Activated T-cell treated with anti-CD3 and anti-CD28 coated beads, Interleukin-2, amount 50 U/mL, for 48 hours (primary cell): ENCODE results near the gene GPR183.
A peak's percentile ranks its signal among the peaks of the same experiment; 100 is the strongest.

Experiments
- DNase-seq, 2 experiments: peaks; one replicate each; pipeline ENCODE4 v3.0.0-alpha.2; 2020

Gene GPR183

DNA sequence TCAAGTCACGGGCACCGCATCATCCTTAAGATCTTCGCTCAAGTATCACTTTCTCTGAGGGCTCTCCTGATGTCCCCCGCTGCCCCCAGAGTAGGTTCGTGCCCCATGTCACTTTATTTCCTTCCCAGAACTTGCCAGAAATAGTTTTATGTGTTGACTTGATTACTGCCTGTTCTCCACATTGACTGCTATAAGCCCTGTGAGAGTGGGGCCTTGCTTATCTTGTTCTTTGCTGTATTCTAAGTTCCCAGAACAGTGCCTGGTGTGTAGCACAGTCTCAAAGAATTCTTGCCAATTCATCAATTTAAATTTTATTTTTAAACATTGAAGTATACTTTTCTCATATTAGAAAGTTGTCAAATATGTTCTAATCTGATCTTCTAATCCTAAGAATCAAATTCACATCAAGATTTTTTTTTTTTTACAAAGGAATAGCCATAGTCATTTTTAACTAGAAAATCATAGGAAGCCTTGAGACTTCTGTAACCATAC, 32.1 kb upstream of the GPR183 start:
- DNase-seq: no peak

DNA sequence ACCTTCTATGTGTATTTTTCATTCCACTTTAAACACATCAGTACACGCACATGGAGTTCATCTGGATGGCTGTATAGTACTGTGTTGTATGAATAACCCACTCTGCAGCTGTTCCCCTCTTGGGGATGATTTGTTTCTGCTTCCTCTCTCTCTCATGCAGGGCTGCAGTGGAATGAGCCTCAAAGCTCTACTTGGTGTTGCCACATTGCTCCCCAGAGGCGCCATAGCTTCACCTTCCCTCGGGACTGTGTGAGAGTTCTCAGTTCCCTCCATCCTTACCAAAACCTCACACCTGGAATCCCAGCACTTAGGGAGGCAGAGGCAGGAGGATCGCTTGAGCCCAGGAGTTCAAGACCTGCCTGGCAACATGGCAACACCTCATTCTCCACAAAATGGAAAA, 28.4 kb upstream of the GPR183 start:
- DNase-seq: no peak

- DNase-seq: no peak
Measured at GRCh38 chr13:99335087-99335486, 27.9 kb upstream of the GPR183 start.

DNA sequence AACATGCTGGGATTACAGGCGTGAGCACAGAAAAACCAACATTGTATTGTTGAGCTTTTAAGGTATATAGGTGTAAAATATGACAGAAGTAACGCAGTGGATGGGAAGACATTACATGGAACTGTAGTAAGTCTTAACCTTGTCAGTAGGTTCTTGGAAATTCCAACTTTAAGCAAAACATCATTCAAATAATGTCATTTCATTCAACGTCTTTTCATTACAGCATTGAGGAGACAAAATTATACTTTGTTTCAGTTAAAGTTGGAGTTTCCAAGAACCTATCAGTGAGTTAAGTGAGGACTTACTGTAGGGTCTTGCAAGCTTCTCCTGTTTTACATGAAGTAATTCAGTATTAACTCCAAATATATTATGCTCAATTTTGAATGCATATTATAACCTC, 27.0 kb upstream of the GPR183 start:
- DNase-seq: no peak

- DNase-seq: no peak
Measured at GRCh38 chr13:99332456-99332855, 25.3 kb upstream of the GPR183 start.

GRCh38 chr13:99331881-99332293, 24.7 kb upstream of the GPR183 start:
- peak; percentile 51 to 60 for DNase-seq

DNA sequence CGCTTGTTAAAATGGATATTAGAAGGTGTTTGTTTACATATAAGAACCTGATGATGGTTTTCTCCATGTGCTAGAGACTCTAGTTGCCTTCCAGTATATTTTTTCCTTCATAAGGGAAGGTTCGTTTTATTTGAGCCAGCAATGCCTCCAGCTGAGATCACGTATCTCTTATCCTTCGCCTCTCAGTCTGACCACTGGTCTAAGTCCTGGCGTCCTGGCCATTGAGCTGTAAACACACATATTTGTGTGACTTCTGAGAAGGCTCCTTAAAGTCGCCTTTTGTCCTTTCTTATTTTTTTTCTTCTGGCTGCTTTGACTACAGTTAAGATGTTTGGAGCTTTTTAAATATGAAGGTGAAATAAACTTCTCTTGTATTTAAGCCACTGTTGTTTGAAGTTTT, 23.7 kb upstream of the GPR183 start:
- DNase-seq: no peak

DNA sequence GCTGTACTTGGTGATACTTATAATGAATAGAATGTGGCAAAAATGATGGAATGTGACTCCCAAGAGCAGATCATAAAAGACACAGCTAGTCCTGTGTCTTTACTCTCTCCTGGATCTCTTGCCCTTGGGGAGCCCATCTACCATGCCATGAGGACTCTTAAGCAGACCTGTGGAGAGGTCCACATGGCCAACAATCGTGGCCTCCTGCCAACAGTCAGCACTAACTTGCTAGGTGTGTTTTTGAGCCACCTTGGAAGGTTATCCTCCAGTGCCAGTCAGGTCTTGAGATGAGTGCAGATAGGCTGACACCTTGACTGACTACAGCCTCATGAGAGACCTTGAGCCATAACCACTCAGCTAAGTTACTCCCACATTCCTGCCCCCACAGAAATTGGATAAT, 22.3 kb upstream of the GPR183 start:
- DNase-seq: no peak

- no peak for DNase-seq
Measured at GRCh38 chr13:99327761-99328160, 20.6 kb upstream of the GPR183 start.

DNA sequence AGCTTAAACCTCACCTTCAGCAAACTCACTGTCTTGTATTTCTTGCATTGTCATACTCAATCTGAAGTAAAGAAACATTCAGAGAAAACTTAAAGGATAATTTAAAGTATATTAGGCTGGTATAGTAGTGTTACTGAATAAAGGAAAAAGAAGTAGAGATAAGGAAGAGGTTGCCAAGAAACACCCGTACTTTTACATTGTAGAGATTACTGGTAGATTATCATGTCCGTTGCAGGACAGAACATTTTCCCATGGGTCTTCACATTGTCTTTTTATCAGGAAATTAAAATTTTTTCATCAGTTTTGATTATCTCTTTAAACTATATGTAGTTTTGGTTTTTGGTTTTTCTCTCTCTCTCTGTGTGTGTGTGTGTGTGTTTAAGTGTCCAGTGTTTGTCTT, 19.9 kb upstream of the GPR183 start:
- no peak for DNase-seq

DNA sequence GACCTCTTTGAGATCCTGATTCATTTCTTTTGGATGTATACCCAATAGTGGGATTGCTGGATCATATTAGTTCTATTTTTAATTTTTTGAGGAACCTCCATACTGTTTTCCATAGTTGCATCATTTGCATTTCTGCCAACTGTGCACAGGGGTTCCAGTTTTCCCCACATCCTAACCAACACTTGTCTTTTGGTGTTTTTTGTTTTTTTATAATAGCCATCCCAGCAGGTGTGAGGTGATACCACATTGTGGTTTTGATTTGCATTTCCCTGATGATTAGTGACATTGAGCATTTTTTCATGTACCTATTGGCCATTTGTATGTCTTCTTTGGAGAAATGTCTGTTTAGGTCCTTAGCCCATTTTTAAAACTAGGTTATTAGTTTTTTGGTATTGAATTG, 18.8 kb upstream of the GPR183 start:
- no peak for DNase-seq

- no peak for DNase-seq
Measured at GRCh38 chr13:99323488-99323887, 16.3 kb upstream of the GPR183 start.

- DNase-seq: no peak
Measured at GRCh38 chr13:99322297-99323103, 15.3 kb upstream of the GPR183 start.

DNA sequence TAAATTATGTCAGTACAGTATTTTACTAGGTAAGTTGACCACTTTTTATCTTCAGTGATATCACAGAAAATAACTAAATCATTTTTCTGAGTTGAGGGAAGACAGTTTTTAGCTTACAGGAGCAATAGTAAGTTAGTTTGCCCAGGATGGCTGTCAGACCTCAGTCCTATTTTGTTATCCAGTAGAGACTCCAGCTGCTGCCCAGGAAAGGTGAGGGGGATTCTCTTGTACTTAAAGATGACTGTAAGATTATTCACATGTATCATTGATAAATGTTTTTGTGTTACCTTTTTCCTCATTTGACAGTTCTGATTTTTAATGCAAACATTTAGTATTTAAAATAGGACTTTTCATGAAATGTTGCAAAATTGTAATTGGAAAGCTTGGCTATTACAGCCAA, 14.5 kb upstream of the GPR183 start:
- no peak for DNase-seq

GRCh38 chr13:99320693-99321481, 13.7 kb upstream of the GPR183 start:
- DNase-seq: no peak

GRCh38 chr13:99316657-99317256, 9.6 kb upstream of the GPR183 start:
- DNase-seq: no peak

DNA sequence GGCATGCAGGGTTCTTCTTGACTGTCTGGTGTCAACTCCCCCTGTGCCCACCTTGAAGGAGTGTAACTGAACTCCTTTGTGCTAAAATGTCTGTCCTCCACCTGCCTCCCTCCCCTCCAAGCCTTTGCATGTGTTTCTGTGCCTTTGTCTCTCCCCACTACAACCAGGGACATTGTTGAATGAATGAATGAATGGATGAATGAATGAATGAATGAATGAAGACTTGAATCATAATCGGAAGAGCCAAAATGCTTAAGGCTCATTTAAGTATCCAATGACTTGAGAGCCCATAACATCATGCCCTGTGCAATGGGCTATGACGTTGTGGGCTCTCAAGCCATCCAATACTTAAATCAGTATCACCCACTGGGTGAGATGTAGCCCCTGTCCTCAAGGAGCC, 9.0 kb upstream of the GPR183 start:
- DNase-seq: no peak

DNA sequence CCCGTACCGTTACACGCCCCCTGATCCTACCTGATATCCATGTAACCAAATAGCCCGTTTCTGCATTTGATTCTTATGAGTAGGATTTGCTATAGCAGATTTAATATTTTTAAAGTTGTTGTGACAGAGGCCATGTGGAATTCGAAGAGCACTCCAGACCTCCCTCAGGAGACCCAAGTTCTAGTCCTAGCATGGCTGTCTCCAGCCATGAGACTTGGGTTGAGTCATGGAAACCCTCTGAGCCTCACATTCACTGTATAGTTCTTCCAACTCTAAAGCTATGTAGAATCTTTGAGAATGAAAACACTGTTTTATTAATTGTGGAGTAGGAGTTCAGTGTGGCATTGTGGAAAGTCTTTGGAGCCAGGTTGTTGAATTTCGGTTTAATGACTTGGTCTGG, 8.0 kb upstream of the GPR183 start:
- no peak for DNase-seq

GRCh38 chr13:99314640-99315176, 7.5 kb upstream of the GPR183 start:
- DNase-seq: peak; percentile 69 to 72

DNA sequence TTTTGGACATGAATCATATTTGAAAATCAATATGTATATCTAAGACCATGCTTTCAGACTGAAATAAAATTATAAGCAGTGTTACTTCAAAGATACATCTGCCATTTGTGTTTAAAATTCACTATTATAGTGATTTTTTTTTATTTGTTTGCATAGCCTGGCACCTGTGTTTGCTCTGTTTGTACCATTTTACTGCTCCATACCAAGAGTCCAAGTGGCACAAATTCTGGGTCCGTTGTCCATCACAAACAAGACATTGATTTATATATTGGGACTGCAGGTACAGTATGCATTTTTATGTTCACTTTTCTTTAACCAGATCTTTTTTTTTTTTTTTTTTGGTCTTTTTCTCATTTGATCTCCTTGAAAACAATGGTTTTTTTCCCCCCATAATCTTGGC, 6.7 kb upstream of the GPR183 start:
- no peak for DNase-seq

GRCh38 chr13:99313501-99313900, 6.3 kb upstream of the GPR183 start:
- no peak for DNase-seq

DNA sequence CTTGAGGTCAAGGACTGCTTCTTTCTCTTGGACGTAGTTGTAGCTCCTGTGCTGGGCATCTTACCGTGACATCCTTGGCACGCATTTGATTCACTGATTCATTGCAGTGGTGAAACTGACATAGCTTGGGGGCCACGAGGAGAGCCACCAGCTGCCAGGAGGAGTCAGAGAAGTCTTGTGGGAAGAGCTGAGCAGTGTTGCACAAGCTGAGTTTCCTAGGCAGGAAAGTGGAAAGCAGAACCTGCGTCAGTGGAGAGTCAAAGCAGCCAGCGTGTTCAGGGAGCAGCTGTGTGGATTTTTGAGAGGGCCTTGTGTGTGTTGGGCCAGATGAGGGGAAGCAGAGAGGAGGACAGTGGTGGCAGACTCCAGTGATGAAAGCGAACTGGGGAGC, 5.3 kb upstream of the GPR183 start:
- no peak for DNase-seq

DNA sequence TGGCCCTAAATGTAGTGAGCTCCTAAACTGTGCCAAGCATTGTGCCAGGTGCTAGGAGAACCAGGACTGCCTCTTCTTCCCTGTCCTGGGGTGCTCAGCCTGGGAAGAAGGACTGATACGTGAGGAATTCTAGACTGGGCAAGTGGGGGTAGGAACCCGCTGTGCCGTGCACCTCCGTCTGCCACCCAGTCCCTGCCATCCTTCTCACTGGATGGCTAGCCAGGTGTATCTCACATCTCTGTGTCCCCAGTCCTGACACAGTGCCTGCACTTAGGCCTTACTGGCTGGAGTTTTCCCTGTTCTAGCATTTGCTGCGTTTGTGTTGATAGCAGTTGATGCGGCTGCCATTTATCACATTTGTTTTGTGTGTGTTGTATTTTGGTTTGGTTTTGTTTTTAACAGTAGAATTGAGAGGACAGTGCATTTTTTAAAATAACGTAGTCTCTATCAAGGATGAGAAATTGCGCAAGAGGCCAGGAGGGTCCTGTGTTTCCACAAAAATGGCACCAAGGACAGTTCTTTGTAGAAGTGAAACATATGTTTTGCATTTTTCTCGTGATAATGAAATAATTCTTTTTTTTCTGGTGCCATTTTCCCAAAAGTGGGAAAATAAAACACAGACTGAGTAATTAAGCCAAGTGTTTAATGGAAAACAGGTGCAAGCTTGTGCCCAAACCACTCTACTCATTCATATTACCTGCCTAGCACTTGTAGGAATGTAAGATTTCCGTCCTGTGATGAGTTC, 4.7 kb upstream of the GPR183 start:
- no peak for DNase-seq
